Endothelial cell (in vitro differentiated cells): Measurements from ENCODE around the gene C1QTNF5. TPM values are rescaled to one million over a fixed set of nuclear protein-coding genes. Genes with fewer than 3 reads are reported as not detected.
"Not testable (repeated sequence)": the region's sequence is repeated elsewhere in the genome, so short reads cannot be mapped to it uniquely, and the experiment has no call there.

Experiments
- DNase-seq: peaks from one replicate; pipeline ENCODE4 v3.0.0; 2021; ENCODE audit warnings: low spot score
- H3K27ac Mint-ChIP-seq: one replicate; pipeline ENCODE4 v1.8.0; 2021; ENCODE audit warnings: mixed read lengths, inconsistent platforms; ENCODE audit not compliant: unreplicated experiment
- H3K27me3 Mint-ChIP-seq: one replicate; pipeline ENCODE4 v1.8.0; 2021; ENCODE audit warnings: mild to moderate bottlenecking, moderate library complexity, mixed read lengths, inconsistent platforms; ENCODE audit not compliant: unreplicated experiment
- H3K36me3 Mint-ChIP-seq: one replicate; pipeline ENCODE4 v1.8.0; 2021; ENCODE audit warnings: mild to moderate bottlenecking, low read depth, mixed read lengths, inconsistent platforms; ENCODE audit not compliant: unreplicated experiment
- H3K4me1 Mint-ChIP-seq: one replicate; pipeline ENCODE4 v1.8.0; 2021; ENCODE audit warnings: mild to moderate bottlenecking, mixed read lengths, inconsistent platforms; ENCODE audit not compliant: unreplicated experiment
- H3K4me3 Mint-ChIP-seq: one replicate; pipeline ENCODE4 v1.8.0; 2021; ENCODE audit warnings: mild to moderate bottlenecking, mixed read lengths, inconsistent platforms; ENCODE audit not compliant: unreplicated experiment
- H3K9me3 Mint-ChIP-seq: one replicate; pipeline ENCODE4 v1.8.0; 2021; ENCODE audit warnings: mixed read lengths, inconsistent platforms; ENCODE audit not compliant: unreplicated experiment
- long read RNA-seq: library from polyadenylated mRNA; unstranded; transcript quantifications from one replicate; pipeline ENCODE4 v2.0.0, GENCODE V29; 2020; ENCODE audit not compliant: unreplicated experiment
- total RNA-seq: library from RNA; stranded (reverse); fragmentation: NEBNext Ultra II Directional; extraction: Animal tissue kit (Norgen Biotek cat#: 25700); gene quantifications from one replicate; pipeline ENCODE4 v1.2.1, GENCODE V29; 2021; ENCODE audit not compliant: unreplicated experiment
- TF ChIP-seq, protein P1 (sequence below): fragments of 200-600 bp; sonication (generic); IDR thresholded peaks from one replicate; pipeline ENCODE4 v1.5.0; 2021; ENCODE audit warnings: antibody characterized with exemption; ENCODE audit not compliant: unreplicated experiment

The C1QTNF5 gene, protein sequence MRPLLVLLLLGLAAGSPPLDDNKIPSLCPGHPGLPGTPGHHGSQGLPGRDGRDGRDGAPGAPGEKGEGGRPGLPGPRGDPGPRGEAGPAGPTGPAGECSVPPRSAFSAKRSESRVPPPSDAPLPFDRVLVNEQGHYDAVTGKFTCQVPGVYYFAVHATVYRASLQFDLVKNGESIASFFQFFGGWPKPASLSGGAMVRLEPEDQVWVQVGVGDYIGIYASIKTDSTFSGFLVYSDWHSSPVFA
- 26.0 TPM for total RNA-seq
- long read RNA-seq, partial matches to known transcripts = 1 of 3 reads
- long read RNA-seq, other reads (novel, unspliced or antisense) = 0 of 3 reads

DNA sequence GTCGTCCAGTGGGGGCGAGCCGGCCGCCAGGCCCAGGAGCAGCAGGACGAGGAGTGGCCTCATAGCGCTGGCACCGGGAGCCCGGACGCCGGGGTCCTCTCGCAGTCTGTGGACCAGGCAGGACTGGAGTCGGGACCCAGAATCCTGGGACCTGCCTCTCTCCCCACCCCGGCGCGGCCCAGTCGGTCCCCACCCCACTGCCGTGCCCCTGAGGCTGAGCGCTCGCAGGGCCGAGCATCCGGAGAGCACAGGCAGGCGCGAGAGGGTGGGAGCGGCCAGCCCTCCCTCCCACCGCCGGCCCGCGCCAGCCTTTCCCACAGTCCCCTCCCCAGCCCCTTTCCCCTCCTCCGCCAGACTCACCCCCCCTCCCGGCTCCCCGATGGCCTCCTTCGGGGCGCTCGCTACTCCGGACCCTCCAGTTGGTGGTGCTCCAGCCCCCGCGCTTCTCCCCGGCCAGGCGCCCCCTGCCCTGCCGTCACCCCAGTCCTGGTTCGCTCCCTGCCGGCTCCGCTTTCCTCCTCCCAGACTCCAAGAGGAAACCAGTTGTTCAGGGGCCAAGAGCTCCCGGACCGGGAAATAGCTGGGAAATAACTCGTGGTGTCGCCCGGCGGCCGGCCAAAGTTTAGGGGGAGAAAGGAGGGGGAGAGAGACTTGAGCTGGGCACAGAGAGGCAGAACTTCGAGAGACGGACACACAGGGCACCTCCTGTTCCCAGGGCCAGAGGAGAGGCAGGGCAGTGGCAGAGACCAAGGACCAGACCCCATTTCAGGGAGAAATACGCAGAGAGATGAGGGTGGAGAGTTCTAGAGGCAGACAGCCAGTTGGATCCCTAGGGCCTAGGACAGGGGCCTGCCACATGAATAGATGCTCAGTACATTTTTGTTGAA is at the start of gene C1QTNF5:
C1QTNF5 (minus strand) TSS at position 549 of the 887 bp plus-strand sequence; CDS start at position 63, 486 bp downstream.
- DNase-seq = peak; percentile 60
- TF ChIP-seq, protein P1, sequence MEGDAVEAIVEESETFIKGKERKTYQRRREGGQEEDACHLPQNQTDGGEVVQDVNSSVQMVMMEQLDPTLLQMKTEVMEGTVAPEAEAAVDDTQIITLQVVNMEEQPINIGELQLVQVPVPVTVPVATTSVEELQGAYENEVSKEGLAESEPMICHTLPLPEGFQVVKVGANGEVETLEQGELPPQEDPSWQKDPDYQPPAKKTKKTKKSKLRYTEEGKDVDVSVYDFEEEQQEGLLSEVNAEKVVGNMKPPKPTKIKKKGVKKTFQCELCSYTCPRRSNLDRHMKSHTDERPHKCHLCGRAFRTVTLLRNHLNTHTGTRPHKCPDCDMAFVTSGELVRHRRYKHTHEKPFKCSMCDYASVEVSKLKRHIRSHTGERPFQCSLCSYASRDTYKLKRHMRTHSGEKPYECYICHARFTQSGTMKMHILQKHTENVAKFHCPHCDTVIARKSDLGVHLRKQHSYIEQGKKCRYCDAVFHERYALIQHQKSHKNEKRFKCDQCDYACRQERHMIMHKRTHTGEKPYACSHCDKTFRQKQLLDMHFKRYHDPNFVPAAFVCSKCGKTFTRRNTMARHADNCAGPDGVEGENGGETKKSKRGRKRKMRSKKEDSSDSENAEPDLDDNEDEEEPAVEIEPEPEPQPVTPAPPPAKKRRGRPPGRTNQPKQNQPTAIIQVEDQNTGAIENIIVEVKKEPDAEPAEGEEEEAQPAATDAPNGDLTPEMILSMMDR = no peak
- Mint-ChIP-seq H3K27ac (peak within 1 kb of the TSS; percentile 72), H3K36me3 (no peaks in the 10 kb centered on the region), H3K4me3 (peak within 1 kb of the TSS; percentile 85), H3K4me1 (peaks cover 38% of the 10 kb centered on the region), H3K27me3 (peaks cover 23% of the 10 kb centered on the region), H3K9me3 (no peaks in the 10 kb centered on the region)

DNA sequence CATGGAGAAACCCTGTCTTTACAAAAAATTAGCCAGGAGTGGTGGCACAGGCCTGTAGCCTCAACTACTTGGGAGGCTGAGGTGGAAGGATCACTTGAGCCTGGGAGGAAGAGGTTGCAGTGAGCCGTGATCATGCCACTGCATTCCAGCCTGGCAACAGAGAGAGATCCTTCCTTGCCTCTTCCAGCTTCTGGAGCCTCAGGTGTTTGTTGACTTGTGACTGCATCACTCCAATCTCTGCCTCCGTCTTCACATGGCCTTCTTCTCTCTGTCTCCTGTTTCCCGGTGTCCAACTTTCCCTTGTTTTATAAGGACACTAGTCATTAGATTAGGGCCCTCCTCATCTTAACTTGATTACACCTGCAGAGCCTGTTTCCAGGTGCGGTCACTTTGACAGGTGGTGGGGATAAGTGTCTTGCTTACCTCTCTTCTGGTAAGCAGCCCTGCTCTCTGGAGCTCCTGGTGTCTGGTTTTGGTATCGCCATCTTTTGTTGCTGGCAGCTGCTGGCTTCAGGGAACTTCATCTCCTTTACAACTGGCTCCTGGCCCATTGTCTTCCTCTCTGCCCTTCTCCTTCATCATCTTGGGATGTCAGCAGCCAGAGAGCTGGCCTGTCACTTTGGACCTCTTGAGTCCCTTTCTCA is 49.0 kb upstream of the C1QTNF5 start:
- Mint-ChIP-seq H3K27me3 (no peaks in the 10 kb centered on the region), H3K4me3 (no peak overlapping the region), H3K9me3 (no peaks in the 10 kb centered on the region), H3K4me1 (no peaks in the 10 kb centered on the region), H3K27ac (no peak overlapping the region), H3K36me3 (no peaks in the 10 kb centered on the region)
- TF ChIP-seq, protein P1 = peak; percentile 57
- DNase-seq = peak; percentile 59

DNA sequence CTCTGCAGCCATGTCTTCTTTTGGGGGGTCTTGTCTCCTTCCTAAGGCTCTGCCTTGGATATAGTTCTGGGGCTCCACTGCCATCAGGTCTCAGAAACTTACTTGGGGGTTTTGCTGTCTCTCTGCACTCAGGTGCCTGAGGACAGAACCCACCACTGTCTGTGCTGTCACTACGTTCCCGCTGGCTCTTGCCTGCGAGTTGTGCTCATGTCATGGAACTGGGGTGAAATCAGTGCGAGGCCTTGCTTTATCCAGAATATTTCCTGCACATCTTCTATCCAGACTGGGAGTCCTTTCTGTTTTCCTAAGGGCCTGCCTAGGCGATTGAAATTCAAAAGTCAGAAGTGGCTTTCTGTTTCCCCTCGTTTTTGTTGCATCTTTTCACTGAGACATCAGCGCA is 47.4 kb upstream of the C1QTNF5 start:
- H3K27ac Mint-ChIP-seq = no peak overlapping the region
- TF ChIP-seq, protein P1 = no peak
- no peak for DNase-seq
- H3K4me1 Mint-ChIP-seq = no peaks in the 10 kb centered on the region
- H3K4me3 Mint-ChIP-seq = no peak overlapping the region
- H3K36me3 Mint-ChIP-seq = no peaks in the 10 kb centered on the region
- H3K9me3 Mint-ChIP-seq = no peaks in the 10 kb centered on the region
- H3K27me3 Mint-ChIP-seq = no peaks in the 10 kb centered on the region

DNA sequence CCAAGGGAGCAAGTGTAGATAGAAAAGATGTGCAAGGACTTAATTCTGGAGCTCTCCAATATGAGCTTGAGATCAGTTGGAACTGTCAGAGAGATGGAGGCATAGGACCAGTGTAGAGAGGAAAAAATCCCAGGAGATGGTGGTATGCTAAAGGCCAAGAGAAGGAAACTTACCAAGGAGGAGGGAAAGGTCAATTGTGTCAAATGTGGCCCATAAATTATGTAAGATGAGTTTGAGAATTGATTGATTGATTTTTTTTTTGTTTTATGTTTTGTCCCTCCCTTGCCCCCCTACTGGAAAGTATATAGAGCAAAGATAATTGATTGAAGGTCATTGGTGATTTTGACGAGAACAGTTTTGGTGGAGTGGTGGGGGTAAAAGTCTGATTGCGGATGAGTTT is 43.6 kb upstream of the C1QTNF5 start:
- peaks cover 3% of the 10 kb centered on the region for H3K4me1 Mint-ChIP-seq
- H3K36me3 Mint-ChIP-seq = no peaks in the 10 kb centered on the region
- no peaks in the 10 kb centered on the region for H3K9me3 Mint-ChIP-seq
- no peak overlapping the region for H3K27ac Mint-ChIP-seq
- no peak overlapping the region for H3K4me3 Mint-ChIP-seq
- peaks cover 3% of the 10 kb centered on the region for H3K27me3 Mint-ChIP-seq
- TF ChIP-seq, protein P1 = no peak
- no peak for DNase-seq

DNA sequence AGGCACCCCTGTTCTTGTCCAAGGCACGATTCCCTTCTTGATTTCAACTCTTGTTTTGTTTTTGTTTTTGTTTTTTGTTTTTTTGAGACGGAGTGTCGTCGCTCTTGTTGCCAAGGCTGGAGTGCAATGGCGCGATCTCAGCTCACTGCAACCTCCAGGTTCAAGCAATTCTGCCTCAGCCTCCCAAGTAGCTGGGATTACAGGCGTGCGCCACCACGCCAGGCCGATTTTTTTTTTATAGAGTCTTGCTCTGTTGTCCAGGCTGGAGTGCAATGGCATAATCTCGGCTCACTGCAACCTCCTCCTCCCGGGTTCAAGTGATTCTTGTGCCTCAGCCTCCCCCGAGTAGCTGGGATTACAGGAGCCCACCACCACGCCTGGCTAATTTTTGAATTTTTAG is 41.8 kb upstream of the C1QTNF5 start:
- H3K27ac Mint-ChIP-seq, H3K27me3 Mint-ChIP-seq, H3K4me3 Mint-ChIP-seq, H3K36me3 Mint-ChIP-seq, DNase-seq, H3K9me3 Mint-ChIP-seq: not testable (repeated sequence)
- H3K4me1 Mint-ChIP-seq = peaks cover 11% of the 10 kb centered on the region
